ENCODE results near the gene KRT72. TPM values are rescaled to one million over a fixed set of nuclear protein-coding genes. Genes with fewer than 3 reads are reported as not detected.
A peak's percentile ranks its signal among the peaks of the same experiment; 100 is the strongest.

KRT72 gene
- total RNA-seq, 1 donor from 2014 or later = not detected

DNA sequence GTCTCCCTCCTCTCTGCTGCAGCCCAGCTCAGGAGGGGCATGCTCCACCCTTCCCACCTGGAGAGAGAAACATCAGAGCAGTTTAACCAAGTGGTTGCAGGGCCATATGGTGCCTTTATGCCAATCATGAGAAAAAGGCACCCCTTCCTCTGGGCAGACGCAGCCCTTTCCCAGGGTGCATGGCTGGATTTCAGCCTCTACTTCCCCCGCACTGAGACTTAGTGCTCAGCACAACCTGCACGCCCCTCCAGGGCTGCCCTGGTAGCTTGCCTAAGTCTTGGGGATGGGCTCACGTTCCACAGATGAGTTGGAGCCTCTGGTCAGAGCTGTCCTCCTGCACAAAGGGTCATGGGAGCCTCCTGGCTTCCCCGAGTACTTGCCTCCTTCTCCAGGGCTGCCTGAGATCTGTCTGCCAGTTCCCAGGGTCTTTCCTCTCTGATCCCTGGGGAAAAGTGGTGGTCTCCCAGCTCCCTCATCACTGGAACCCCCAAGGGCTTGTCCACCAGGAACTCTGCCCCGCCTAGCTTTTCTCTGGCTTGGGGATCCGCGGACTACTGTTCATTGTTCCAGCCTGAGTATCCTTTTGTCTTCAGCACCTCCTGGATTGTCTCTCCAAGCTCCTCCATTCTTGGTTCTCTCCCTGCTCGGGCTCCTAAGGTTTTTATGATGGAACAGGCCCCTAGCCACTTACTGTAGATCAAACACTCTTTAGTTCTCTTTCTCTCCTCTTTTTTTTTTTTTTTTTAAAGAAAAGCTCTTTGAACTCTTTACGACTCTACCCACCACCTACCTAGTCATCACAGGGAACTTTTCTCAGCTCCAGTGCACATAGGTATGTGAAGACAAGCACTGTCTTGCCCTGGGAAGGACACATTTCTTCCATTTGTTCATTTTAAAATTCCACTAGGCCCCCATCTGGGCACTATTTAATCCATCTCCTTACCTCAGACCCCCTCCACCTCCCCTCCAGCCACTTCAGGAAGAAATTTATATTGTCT, 21.5 kb downstream of the KRT72 start:
- DNase-seq (ENCODE audit: low read depth in 2 of 2) = no peak

- DNase-seq (ENCODE audit: low read depth in 2 of 2) = no peak
Measured at GRCh38 chr12:52578469-52578868, 22.8 kb downstream of the KRT72 start.

DNA sequence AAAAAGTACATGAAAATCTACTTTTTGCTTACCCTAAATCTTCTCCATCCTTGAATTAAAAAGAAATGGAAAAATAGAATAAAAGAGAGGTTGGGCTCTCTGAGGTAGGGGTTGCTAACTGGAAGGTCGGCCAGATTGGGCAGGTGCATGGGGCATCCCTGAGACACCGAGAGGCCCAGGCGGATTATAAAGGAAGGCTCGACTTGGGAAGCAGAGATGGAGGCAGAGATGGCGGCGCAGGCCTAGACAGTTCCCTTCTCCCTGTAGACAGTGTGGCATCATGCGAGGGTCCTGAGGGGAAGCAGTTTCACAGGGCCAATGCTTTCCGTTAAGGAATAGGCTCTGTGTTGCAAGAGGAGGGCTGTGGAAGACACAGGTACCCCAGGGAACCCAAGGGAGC, 23.9 kb downstream of the KRT72 start:
- DNase-seq (ENCODE audit: low read depth in 2 of 2) = no peak

- DNase-seq (ENCODE audit: low read depth in 2 of 2) = no peak
Measured at GRCh38 chr12:52575948-52576347, 25.3 kb downstream of the KRT72 start.

DNA sequence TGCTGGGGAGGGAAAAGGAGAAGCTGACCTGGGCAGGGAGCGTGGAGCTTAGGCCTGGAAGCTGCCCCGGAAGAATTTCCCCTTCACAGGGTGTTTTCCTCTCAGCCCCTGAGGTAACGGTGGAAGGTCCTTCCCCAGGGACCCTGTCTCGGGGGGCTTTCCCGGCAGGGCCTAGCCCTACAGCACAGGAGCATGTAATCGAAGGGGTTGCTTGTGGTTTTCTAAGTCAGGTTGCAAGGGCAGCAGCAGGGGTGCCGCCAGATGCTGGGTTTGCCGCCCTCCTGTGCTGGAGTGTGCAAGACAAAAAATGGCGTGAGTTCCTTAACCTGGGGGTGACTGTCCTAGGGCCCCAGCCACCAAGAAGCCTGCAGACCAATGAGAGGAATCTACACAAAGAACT, 26.0 kb downstream of the KRT72 start:
- DNase-seq (ENCODE audit: low read depth in 2 of 2) = no peak

DNA sequence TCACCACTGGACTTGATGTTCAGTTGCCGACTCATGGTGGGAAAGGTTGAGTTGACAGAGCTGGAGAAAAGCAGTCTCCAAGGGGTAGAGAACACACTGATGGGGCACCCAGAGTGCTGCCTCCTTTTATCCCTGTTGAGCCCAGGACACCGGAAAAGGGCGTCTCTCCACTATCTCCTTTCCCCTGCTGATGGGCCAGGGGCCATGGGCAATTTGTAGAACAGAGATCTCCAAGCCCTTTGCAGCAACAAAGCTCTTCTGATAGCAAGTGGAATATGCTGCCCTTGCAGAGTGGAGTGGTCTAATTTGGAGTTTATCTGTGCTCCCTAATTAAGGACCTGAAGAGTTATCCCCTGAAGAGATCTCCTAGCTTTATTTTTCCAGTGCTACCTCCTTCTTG, 27.5 kb downstream of the KRT72 start, which contains the start of gene KRT74:
Gene KRT74 (minus strand): TSS at position 101 of the 400 bp plus-strand sequence. CDS start 66 bp downstream, at position 35.
- DNase-seq (ENCODE audit: low read depth in 2 of 2) = no peak

DNA sequence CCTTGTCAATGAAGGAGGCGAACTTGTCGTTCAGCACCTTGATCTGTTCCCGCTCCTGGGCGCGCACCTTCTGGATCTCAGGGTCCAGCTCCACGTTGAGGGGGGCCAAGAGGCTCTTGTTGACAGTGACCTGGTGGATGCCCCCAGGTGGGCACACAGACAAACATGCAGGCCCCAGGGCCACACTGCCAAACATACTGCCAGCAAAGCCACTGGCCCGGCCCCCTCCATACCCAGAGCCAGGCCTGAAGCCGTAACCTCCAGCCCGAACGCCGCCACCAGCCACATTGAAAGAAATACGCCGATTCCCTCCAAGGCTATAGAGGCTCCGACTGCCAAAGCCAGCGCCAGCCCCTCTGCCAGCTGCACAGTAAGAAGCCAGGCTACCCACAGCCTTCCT, 28.0 kb downstream of the KRT72 start:
- no peak for DNase-seq (ENCODE audit: low read depth in 2 of 2)

GRCh38 chr12:52570511-52570910, 30.8 kb downstream of the KRT72 start:
- DNase-seq (ENCODE audit: low read depth in 2 of 2) = no peak

DNA sequence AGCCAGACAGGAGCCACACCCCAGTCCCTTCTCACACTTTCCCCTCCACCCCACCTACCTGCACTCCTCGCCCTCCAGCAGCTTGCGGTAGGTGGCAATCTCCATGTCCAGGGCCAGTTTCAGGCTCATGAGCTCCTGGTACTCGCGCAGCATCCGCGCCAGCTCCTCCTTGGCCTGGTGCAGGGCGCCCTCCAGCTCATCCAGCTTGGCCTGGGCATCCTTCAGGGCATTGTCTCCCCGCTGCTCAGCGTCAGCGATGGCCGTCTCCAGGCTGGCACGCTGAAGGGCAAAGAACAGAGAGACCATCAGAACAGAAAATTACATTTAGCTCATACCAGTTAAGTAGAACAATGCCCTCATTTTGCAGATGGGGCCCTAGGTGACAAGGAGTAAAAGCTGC, 33.2 kb downstream of the KRT72 start:
- DNase-seq (ENCODE audit: low read depth in 2 of 2) = no peak

DNA sequence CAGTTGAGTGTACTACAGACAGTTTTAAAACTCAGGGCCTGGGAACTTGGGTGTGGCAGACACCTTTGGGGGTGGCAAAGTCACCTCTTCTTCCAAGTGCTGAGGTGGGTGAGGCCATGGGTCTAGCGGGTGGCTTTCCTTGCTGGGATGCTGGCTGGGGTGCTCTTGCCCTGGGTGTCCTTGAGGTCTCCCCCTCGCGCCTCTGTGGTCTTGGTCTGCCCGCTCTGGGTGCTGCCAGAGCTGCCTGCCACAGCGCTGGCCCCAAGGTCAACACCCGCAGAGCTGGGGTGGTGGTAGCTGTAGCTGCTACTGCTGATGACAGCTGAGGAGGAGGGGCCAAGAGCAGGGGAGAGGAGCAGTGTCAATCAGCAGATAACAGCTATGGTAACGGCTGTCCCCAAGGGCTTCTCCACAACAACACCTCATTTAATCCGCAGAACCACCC, 34.4 kb downstream of the KRT72 start:
- no peak for DNase-seq (ENCODE audit: low read depth in 2 of 2)

- no peak for DNase-seq (ENCODE audit: low read depth in 2 of 2)
Measured at GRCh38 chr12:52564582-52564981, 36.7 kb downstream of the KRT72 start.

DNA sequence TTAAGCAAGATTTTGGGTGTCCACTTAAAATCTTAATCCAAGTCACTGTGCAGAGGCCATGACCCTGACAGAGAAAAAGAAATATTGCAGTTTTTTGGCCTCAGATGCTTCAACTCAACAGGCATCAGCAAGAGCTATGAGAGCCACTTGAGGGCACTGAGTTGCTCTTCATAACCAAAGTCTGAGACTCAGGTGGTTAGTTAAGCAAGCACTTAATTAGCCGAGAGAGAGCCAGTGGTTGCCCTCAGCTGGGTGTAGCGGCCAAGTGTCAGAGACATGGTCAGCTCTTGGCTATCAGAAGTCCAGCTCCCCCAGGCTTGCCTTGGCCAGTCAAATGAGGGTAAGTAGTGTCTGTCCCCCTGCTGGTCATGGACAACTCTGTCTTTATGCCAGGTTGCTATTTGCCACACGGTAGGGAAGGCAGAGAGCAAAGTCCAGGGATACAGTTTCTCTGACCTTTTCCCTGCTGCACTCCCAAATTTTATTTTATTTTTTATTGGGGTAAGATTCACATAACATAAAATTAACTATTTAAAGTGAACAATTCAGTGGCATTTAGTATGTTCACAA, 39.3 kb downstream of the KRT72 start:
- peak in 1 of 2 donors; percentile 11 for DNase-seq (ENCODE audit: low read depth in 2 of 2)

DNA sequence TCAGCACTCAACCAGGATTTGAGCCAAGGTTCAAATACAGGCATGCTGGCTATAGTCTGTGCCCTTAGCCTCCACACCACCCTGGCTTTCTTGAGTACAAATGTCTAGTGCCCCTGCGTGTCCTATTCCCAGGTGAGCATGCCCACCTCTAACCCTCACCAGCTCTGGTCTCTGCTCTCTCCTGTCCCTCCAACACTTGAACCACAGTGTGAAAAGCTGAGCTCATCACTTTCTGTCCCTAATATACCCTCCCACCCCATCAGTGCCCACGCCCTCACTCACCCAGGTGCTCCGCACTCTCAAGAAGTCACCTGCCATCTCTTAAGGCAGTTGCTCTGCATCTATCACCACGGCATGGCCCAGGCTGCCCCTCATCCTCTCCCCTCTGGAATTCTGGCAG, 41.3 kb downstream of the KRT72 start:
- DNase-seq (ENCODE audit: low read depth in 2 of 2) = no peak

GRCh38 chr12:52558781-52559445, 42.4 kb downstream of the KRT72 start:
- DNase-seq (ENCODE audit: low read depth in 2 of 2) = no peak

DNA sequence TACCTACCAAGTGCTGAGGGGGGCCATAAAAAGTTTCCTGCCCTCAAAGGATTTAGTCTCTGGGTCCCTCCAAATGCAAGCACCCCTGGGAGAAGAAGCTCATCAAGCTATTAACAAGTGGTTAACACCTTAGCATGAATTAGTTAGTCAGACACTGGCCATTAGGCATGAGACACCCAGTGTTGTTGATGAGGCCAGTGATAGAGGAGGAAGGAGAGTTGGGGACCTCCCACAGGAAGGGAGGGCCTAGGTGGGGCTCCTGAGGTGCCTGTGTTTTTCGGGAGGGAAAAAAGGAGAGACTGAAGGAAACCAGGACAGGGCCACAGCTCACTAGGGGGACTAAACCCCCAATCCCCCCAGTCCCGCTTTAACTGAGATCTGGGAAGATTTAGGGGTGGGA, 43.8 kb downstream of the KRT72 start:
- no peak for DNase-seq (ENCODE audit: low read depth in 2 of 2)

DNA sequence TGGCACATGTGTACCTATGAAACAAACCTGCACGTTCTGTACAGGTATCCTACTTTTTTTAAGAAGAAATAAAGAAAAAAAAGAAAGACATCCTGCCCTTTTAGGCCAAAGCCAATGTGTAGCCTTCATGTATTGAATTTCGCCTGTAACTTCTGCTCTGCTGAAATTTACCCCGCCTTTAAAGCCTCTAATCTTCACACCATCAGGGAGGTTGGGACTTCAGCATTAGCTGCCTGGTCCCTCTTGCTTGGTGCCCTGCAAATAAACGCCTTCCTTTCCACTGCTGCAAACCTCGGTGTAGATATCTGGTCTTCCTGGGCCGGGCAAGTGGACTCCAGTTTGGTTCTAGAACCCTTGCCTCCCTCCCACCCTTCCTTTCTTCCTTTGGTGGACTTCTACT, 45.7 kb downstream of the KRT72 start:
- DNase-seq (ENCODE audit: low read depth in 2 of 2) = no peak

DNA sequence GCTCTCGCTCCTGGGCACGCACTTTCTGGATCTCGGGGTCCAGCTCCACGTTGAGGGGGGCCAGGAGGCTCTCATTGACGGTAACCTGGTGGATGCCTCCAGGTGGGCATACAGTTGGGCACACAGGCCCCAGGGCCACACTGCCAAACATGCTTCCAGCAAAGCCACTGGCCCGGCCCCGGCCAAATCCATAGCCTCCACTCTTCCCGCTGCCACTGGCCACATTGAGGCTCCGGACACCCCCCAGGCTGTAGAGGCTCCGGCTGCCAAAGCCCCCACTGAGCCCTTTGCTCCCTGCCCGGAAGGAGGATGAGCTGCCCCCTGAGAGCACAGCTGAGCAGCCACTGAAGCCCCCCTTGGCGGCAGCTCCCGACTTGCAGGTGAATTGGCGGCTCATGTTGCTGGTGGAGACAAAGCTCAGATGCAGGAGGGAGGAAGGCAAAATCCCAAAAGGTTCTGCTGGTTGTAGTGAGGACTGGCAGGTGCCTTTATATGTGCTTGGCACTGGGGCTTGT, 48.5 kb downstream of the KRT72 start, which contains the start of gene KRT71:
Gene KRT71 (minus strand): TSS at position 465 of the 515 bp plus-strand sequence. CDS start 68 bp downstream, at position 397.
- DNase-seq (ENCODE audit: low read depth in 2 of 2) = no peak

- DNase-seq (ENCODE audit: low read depth in 2 of 2) = no peak
Measured at GRCh38 chr12:52552055-52552454, 49.2 kb downstream of the KRT72 start.

GRCh38 chr12:52551216-52551865, 49.9 kb downstream of the KRT72 start:
- no peak for DNase-seq (ENCODE audit: low read depth in 2 of 2)

- no peak for DNase-seq (ENCODE audit: low read depth in 2 of 2)
Measured at GRCh38 chr12:52546126-52546525, 55.1 kb downstream of the KRT72 start.
